Sigmoid colon (tissue), 7 donors: ENCODE data around the gene TANGO2. TPM values are rescaled to one million over a fixed set of nuclear protein-coding genes. Genes with fewer than 3 reads are reported as not detected.
A peak's percentile ranks its signal among the peaks of the same experiment; 100 is the strongest.

Experiments used
- DNase-seq: peaks from one replicate; pipeline ENCODE4 v3.0.0-alpha.2; 2019
- H3K27ac ChIP-seq, 4 donors: fragments of 200-600 bp; sonication (generic); one replicate each; pipeline ENCODE4 v1.5.1; 2016 to 2019; ENCODE audit warnings: mild to moderate bottlenecking in 1 of 4
- H3K27me3 ChIP-seq, 3 donors: fragments of 200-600 bp; sonication (generic); one replicate each; pipeline ENCODE4 v1.5.1; 2019; ENCODE audit warnings: mild to moderate bottlenecking in 1 of 3
- H3K36me3 ChIP-seq, 4 donors: fragments of 200-600 bp; sonication (generic); one replicate each; pipeline ENCODE4 v1.5.1; 2016 to 2019
- H3K4me1 ChIP-seq, 4 donors: fragments of 200-600 bp; sonication (generic); one replicate each; pipeline ENCODE4 v1.5.1; 2017 to 2019
- H3K4me3 ChIP-seq, 4 donors: fragments of 200-600 bp; sonication (generic); one replicate each; pipeline ENCODE4 v1.5.1; 2017 to 2019; ENCODE audit warnings: mild to moderate bottlenecking in 2 of 4, moderate library complexity in 1 of 4
- H3K9me3 ChIP-seq, 4 donors: fragments of 200-600 bp in 3 of 4; sonication (generic) in 3 of 4; one replicate each; pipeline versions ENCODE4 v1.5.1 to v1.6.1; 2013 to 2019
- CTCF ChIP-seq, 4 experiments: fragments of 450-650 bp in 3 of 4; fragments of 200-600 bp in 1 of 4; IDR thresholded peaks; one replicate each; pipeline ENCODE4 v1.5.1; 2016 to 2019; ENCODE audit warnings: antibody characterized with exemption in 4 of 4, mild to moderate bottlenecking in 3 of 4, moderate library complexity in 2 of 4
- EP300 ChIP-seq, 4 donors: sonication (generic); formaldehyde crosslinking; IDR thresholded peaks; one replicate each; pipeline ENCODE4 v1.6.1; 2017; ENCODE audit warnings: antibody characterized with exemption in 4 of 4
- POLR2A ChIP-seq, 2 donors: fragments of 450-650 bp; IDR thresholded peaks; one replicate each; pipeline ENCODE4 v1.6.1; 2016; ENCODE audit warnings: antibody characterized with exemption in 2 of 2, mild to moderate bottlenecking in 2 of 2, moderate library complexity in 2 of 2
- POLR2AphosphoS5 ChIP-seq, 4 donors: sonication (generic); formaldehyde crosslinking; IDR thresholded peaks; one replicate each; pipeline ENCODE4 v1.6.1; 2017; ENCODE audit warnings: antibody characterized with exemption in 4 of 4
- WGBS, 2 donors: extraction: QIAGEN DNeasy Blood & Tissue Kit; methylation state at CpG; one replicate each; pipeline ENCODE4 v1.1.7; 2013; 5-methylcytosine and 5-hydroxymethylcytosine counted together
- intact Hi-C: fragments of 100-400 bp; cut with DNase I; formaldehyde crosslinking; loops from one replicate; pipeline ENCODE4 v1.15.1; 2023
- polyA plus RNA-seq, 3 donors: library from polyadenylated mRNA; stranded (reverse); fragments of 200-250 nt; gene quantifications; one replicate each; pipeline ENCODE4 v1.2.3, GENCODE V29; 2013
- total RNA-seq, 4 donors: library from RNA; depleted of rRNA; stranded (reverse); fragments of >200 nt; gene quantifications; one replicate each; pipeline ENCODE4 v1.1.0, GENCODE V29; 2016
- donor health status: healthy with polysubstance abuse.
- donor health status: Bipolar disorder and iron deficiency.
- donor health status: healthy.

The TANGO2 gene
- total and polyA plus RNA-seq, 7 donors = 24.2 to 46.2 (median 31.6) TPM

GRCh38 chr22:19991645-19992451 is 29.1 kb upstream of the TANGO2 start:
- no peaks in the 10 kb centered on the region for H3K27me3 ChIP-seq
- intact Hi-C loops = no loop called here
- H3K9me3 ChIP-seq = no peaks in the 10 kb centered on the region
- WGBS, 2 donors = 89 to 92% methylated on average over 23 of the region's 23 CpGs
- peaks cover 0 to 45% (median 37%) of the 10 kb centered on the region in 4 donors for H3K4me1 ChIP-seq
- no peak for TF ChIP-seq POLR2AphosphoS5 (IDR thresholded peaks at IDR 0.05)
- no peak for TF ChIP-seq CTCF (IDR thresholded peaks at IDR 0.05)
- no peak for TF ChIP-seq EP300 (IDR thresholded peaks at IDR 0.05)
- no peak for TF ChIP-seq POLR2A (IDR thresholded peaks at IDR 0.05)
- DNase-seq = no peak
- peak overlapping the region; percentile 56 to 71 (median 64) for H3K27ac ChIP-seq
- no peak overlapping the region for H3K4me3 ChIP-seq
- no peaks in the 10 kb centered on the region for H3K36me3 ChIP-seq

- TF ChIP-seq EP300 (IDR thresholded peaks at IDR 0.05) (no peak), POLR2A (IDR thresholded peaks at IDR 0.05) (no peak), POLR2AphosphoS5 (IDR thresholded peaks at IDR 0.05) (no peak), CTCF (IDR thresholded peaks at IDR 0.05) (no peak)
- Histone ChIP-seq H3K27me3 (no peaks in the 10 kb centered on the region), H3K36me3 (no peaks in the 10 kb centered on the region), H3K9me3 (no peaks in the 10 kb centered on the region), H3K4me1 (peaks cover 0 to 42% (median 34%) of the 10 kb centered on the region in 4 donors), H3K4me3 (no peak overlapping the region), H3K27ac (peak overlapping the region in 2 of 4 donors; percentile 67 to 71)
- no peak for DNase-seq
- 88 to 90% methylated on average over 7 of the region's 7 CpGs for WGBS, 2 donors
- intact Hi-C loops = no loop called here
These were observed 28.4 kb upstream of the TANGO2 start for GRCh38 chr22:19992481-19992911.

- Histone ChIP-seq H3K4me1 (peaks cover 0 to 45% (median 34%) of the 10 kb centered on the region in 4 donors), H3K27ac (peak overlapping the region in 2 of 4 donors; percentile 67 to 71), H3K4me3 (no peak overlapping the region), H3K9me3 (no peaks in the 10 kb centered on the region), H3K27me3 (no peaks in the 10 kb centered on the region), H3K36me3 (no peaks in the 10 kb centered on the region)
- DNase-seq = no peak
- intact Hi-C loops = no loop called here
- WGBS, 2 donors = 88 to 89% methylated on average over 6 of the region's 6 CpGs
- TF ChIP-seq CTCF (IDR thresholded peaks at IDR 0.05) (no peak), POLR2AphosphoS5 (IDR thresholded peaks at IDR 0.05) (no peak), EP300 (IDR thresholded peaks at IDR 0.05) (no peak), POLR2A (IDR thresholded peaks at IDR 0.05) (no peak)
These were observed 28.0 kb upstream of the TANGO2 start for GRCh38 chr22:19992921-19993355.

- H3K9me3 ChIP-seq = no peaks in the 10 kb centered on the region
- no peak for DNase-seq
- H3K4me3 ChIP-seq = no peak overlapping the region
- TF ChIP-seq EP300 (IDR thresholded peaks at IDR 0.05) (no peak), POLR2A (IDR thresholded peaks at IDR 0.05) (no peak), POLR2AphosphoS5 (IDR thresholded peaks at IDR 0.05) (no peak), CTCF (IDR thresholded peaks at IDR 0.05) (no peak)
- H3K27me3 ChIP-seq = no peaks in the 10 kb centered on the region
- peaks cover 0 to 55% (median 39%) of the 10 kb centered on the region in 4 donors for H3K4me1 ChIP-seq
- peak overlapping the region in 1 of 4 donors; percentile 71 for H3K27ac ChIP-seq
- no peaks in the 10 kb centered on the region for H3K36me3 ChIP-seq
- intact Hi-C loops = no loop called here
- WGBS, 2 donors = 92 to 93% methylated on average over 7 of the region's 7 CpGs
These were observed 27.0 kb upstream of the TANGO2 start for GRCh38 chr22:19993926-19994325.
